Bronchial epithelial cell (primary cell): ENCODE measurements around the gene ARFGAP1. TPM values are rescaled to one million over a fixed set of nuclear protein-coding genes. Genes with fewer than 3 reads are reported as not detected.

Source experiments
- DNase-seq: peaks from one replicate; pipeline ENCODE4 v3.0.0-alpha.2; 2010; ENCODE audit warnings: low read depth
- FAIRE-seq: peaks from 2 replicates; lab custom pipeline; 2011; peaks lifted over from hg19 to GRCh38; lab: Jason Lieb, UNC
- H3K27me3 ChIP-seq: 2 replicates; pipeline ENCODE4 v1.5.1; 2011; ENCODE audit warnings: low read length; ENCODE audit not compliant: control insufficient read depth, insufficient read depth
- H3K36me3 ChIP-seq: 2 replicates; pipeline ENCODE4 v1.5.1; 2011; ENCODE audit warnings: low read length; ENCODE audit not compliant: control insufficient read depth, insufficient read depth
- H3K4me3 ChIP-seq: 2 replicates; pipeline ENCODE4 v1.5.1; 2011; ENCODE audit warnings: mild to moderate bottlenecking, low read depth, low read length, control low read depth
- CTCF ChIP-seq: IDR thresholded peaks from 2 replicates; pipeline ENCODE4 v1.5.1; 2011; ENCODE audit warnings: mild to moderate bottlenecking, moderate library complexity, low read length, control low read depth, inconsistent platforms; ENCODE audit not compliant: insufficient read depth, severe bottlenecking
- total RNA-seq: library from RNA; depleted of rRNA; stranded (reverse); fragments of >200 nt; gene quantifications from 2 replicates; pipeline ENCODE4 v1.2.1, GENCODE V29; 2014

ARFGAP1 gene
- total RNA-seq, 1 donor from 2014 or later: 49.2 TPM

GRCh38 chr20:63264000-63264399, 8.6 kb upstream of the ARFGAP1 start:
- DNase-seq (no peak), FAIRE-seq (no peak)
- peaks cover 9% of the 10 kb centered on the region for H3K27me3 ChIP-seq
- no peaks in the 10 kb centered on the region for H3K36me3 ChIP-seq
- no peak for TF ChIP-seq CTCF
- H3K4me3 ChIP-seq: no peak overlapping the region

- H3K27me3 ChIP-seq: peaks cover 9% of the 10 kb centered on the region
- no peak for FAIRE-seq
- no peak for TF ChIP-seq CTCF
- peak; percentile 4 for DNase-seq
- no peak overlapping the region for H3K4me3 ChIP-seq
- no peaks in the 10 kb centered on the region for H3K36me3 ChIP-seq
These were observed 8.1 kb upstream of the ARFGAP1 start for GRCh38 chr20:63264519-63264918.

GRCh38 chr20:63265891-63266515, 6.6 kb upstream of the ARFGAP1 start:
- Histone ChIP-seq H3K36me3 (no peaks in the 10 kb centered on the region), H3K4me3 (no peak overlapping the region), H3K27me3 (peaks cover 7% of the 10 kb centered on the region)
- DNase-seq (no peak), FAIRE-seq (no peak)
- TF ChIP-seq CTCF: no peak

- no peak overlapping the region for H3K4me3 ChIP-seq
- peaks cover 4% of the 10 kb centered on the region for H3K27me3 ChIP-seq
- FAIRE-seq: no peak
- no peak for DNase-seq
- no peak for TF ChIP-seq CTCF
- H3K36me3 ChIP-seq: no peaks in the 10 kb centered on the region
These were observed 4.9 kb upstream of the ARFGAP1 start for GRCh38 chr20:63267691-63268090.

GRCh38 chr20:63268256-63268655, 4.4 kb upstream of the ARFGAP1 start:
- Histone ChIP-seq H3K4me3 (no peak overlapping the region), H3K36me3 (no peaks in the 10 kb centered on the region), H3K27me3 (peaks cover 1% of the 10 kb centered on the region)
- TF ChIP-seq CTCF: no peak
- no peak for DNase-seq
- FAIRE-seq: peak; percentile 70

- peaks cover 1% of the 10 kb centered on the region for H3K27me3 ChIP-seq
- no peak for TF ChIP-seq CTCF
- peak; percentile 50 for DNase-seq
- H3K4me3 ChIP-seq: no peak overlapping the region
- H3K36me3 ChIP-seq: no peaks in the 10 kb centered on the region
- FAIRE-seq: peak; percentile 75
These were observed 3.8 kb upstream of the ARFGAP1 start for GRCh38 chr20:63268671-63269439.
